Fibroblast of peridontal ligament (primary cell): Measurements from ENCODE around the gene RNGTT.
"Not testable (repeated sequence)": the region's sequence is repeated elsewhere in the genome, so short reads cannot be mapped to it uniquely, and the experiment has no call there.

Source experiments
- DNase-seq: peaks from one replicate; pipeline ENCODE4 v3.0.0-alpha.2; 2010; ENCODE audit errors: extremely low read depth

The RNGTT gene

DNA sequence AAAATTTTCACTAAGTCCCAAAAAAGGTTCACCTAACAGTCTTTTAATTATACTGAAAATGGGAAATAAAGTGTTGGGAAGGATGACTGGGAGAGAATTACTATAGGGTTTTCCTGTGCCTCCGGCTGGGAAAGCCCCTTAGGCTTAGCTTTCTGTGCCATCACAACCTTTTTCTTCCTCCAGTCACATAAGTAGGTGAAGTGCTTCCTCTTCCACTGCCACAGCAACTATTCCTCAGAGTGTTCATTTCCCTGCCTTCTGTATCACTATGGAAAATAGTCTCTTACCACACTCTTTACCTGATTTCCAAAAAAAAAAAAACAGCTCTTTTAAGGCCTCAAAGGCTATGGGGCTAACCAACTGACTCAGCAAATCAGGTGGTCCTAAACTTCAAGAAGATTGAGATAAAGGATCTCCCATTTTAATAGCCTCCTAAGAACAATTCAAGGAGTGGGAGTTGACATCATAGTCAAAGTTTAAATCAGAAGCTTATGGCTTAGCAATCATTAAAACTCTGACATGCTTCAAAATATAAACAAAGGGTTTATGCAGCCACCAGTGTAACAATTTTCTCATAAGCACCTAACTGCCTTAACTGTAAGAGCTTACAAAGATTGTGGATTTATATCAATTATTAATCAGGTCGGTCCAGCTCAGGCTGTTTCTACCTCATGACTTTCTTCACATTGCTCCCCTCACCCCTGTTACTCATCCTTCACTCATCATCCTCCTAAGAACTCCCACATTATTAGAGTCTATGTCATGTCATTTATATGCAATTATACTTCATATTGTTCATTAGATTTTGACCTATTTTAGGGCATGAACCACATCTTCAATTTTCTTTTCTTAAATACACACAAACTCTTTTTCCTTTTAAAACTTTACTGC lies 95.3 kb downstream of the RNGTT start:
- no peak for DNase-seq

GRCh38 chr6:88866856-88867255 lies 96.6 kb downstream of the RNGTT start:
- DNase-seq: no peak

GRCh38 chr6:88865275-88865674 lies 98.1 kb downstream of the RNGTT start:
- no peak for DNase-seq

DNA sequence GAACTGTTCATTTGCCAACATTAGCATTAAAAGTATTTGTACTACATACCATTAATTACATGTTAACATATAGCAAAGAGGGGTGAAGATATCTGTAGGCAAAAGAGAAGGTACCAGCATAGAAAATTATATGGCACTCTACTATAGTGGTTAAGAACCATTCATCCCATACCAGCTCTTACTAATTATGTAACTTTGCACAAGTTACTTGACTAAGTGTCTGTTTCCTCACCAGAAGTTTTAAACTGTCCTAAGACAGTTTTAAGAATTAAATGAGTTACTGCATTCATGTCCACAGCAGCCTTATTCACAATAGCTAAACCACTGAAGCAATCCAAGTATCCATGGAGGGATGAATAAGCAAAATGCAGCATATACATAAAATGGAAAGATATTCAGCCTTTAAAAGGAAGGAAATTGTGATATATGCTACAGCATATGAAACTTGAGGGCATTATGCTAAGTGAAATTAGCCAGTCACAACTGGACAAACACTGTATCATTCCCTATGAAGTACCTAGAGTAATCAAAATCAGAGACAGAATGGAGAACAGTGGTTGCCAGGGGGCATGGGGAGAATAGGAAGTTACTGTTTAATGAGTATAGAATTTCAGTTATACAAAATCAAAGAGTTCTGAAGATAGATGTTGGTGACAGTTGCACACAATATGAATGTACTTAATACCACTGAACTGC lies 98.9 kb downstream of the RNGTT start:
- no peak for DNase-seq

DNA sequence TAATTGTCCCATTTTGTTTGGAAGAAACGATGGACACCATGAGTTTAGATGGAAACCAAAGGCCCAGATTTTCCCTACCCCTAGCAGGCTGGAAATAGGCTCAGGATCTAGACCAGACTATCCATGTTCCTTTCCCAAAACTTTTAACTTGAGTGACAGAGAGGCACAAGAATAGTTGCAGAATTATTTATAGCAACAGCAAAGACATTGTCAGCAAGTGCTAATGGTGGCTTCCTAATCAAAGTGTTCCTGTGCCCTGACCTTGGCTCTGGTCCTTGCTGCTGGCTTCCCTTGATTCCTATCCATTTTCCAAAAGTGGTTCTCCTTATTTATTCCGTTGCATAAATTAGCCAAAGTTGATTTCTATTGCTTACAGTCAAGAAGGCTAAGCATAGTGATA lies 103.1 kb downstream of the RNGTT start:
- DNase-seq: no peak

DNA sequence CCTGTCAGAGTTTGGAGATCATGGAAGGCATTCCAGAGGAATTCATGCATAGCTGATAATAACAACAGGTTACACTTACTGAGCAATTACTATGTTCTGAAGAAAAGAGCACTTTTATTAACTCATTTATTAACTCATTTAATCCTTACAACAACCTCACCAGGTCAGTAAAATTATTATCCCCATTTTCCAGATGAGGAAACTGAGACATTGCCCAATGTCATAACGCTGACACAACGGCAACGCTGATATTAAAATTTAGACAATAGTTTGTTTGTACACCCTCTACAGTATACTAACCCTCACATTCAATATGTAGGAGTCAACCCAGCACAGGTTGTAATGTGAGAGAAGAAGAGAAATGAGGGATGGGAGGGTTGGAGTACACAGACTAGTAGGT lies 105.0 kb downstream of the RNGTT start:
- DNase-seq: no peak

GRCh38 chr6:88856566-88856965 lies 106.9 kb downstream of the RNGTT start:
- peak; percentile 58 for DNase-seq

DNA sequence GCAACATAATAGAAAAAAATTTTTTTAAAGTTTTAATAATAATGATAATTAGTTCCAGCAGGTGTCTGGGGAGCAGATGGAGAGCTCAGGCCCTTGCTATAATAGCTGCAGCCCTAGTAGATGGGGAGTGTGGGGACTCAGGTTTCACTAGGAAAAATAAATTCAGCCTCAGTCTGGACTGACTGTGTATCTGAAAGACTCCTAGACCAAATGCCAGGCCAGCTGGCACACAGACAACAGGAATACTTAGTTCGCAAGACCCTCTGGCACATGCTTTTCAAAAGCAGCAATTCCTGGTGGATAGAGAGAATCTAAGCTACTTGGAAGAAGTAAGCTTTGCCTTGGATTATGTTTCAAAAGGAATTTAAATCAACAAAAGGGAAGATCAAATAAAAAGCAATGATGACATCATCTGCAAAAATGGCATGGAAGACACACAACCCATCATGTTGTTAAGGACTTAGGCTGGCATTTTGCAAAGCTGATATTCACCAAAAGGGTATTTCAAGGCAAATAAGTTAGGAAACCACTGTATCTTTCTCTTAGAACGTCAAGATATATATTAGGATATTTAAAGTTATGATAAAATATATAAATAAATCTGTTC lies 107.8 kb downstream of the RNGTT start:
- peak; percentile 54 for DNase-seq

GRCh38 chr6:88852775-88853174 lies 110.6 kb downstream of the RNGTT start:
- no peak for DNase-seq

DNA sequence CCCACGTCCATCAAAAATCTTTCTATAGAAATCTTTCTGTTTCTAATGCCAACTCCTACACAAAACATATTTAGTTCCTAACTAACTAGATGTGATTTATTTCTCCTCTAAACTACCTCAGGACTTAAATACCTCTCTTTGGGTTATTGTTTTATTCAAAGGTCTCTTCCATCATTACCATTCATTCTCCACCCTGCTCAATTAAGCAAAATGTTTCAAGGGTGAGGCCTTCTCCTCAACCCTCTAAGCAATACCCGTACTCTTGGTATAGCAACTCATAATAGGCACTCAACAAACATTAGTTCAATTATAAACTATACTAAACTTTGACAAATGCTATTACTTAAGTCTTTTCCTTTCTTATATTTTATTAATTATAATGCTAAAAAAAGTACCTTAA lies 111.4 kb downstream of the RNGTT start:
- DNase-seq: no peak

DNA sequence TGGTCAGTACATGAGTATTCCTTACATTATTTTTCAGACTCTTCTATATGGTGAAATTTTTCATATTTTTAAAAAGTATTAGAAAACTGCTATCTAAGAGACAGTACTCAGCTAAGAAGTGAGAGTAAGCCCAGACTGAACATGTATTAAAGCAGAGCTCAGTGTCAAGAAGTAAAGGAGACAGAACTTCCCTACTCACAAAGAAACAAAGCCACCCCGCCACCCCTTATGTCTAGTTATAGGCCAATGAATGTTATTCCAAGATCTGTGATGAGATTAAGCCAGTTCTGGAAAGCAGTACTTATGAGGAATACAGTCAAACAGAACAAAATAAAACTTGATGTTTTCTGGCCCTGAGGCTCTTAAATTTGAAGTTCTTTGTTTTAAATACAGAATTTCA lies 114.5 kb downstream of the RNGTT start:
- DNase-seq: no peak

GRCh38 chr6:88843040-88843439 lies 120.4 kb downstream of the RNGTT start:
- peak; percentile 93 for DNase-seq

- DNase-seq: no peak
These were observed 121.1 kb downstream of the RNGTT start for GRCh38 chr6:88842320-88842719.

DNA sequence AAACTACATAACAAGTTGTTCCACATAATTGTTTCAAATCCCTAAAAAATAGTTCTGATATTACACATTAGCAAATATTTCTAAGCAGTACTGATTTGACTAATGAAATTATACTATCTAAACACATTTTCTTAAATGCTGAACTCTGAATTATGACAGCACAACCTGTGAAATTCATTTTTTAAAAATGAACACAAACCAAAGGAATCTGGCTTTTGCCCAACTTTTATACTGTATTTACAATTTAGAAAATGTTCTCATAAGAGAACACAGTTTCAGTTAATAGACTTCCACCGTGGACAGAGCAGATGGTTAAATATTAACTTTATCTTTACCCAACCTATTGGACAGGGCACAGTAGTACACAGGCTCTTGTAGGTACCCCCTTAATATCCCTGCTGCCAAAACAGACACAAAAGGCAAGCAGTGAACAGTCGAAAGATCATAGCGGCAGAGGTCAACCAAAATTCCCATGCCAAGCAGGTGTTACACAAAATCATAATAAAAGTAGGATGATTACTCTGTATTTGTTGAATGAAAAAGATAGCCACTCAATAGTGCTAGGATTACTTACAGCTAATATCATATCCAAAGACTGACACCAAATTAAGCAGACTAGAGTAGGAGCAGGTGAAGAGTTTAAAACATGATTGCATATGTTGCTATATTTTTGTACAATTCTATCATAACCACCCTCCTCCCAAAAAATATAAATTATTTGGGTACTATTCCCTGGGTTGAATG lies 122.5 kb downstream of the RNGTT start:
- DNase-seq: peak; percentile 63

DNA sequence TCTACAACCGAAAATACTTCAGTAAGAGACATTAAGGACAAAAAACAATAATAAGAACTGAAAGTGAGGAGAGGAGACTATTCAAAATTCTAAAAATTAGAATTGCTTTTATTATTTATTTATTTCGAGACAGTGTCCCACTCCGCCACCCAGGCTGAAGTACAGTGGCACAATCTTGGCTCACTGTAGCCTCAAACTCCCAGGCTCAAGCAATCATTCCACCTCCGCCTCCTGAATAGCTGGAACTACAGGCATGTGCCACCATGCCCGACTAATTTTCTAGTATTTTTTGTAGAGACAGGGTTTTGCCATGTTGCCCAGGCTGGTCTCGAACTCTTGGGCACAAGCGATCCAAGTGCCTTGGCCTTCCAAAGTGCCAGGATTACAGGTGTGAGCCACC lies 123.1 kb downstream of the RNGTT start:
- no peak for DNase-seq

DNA sequence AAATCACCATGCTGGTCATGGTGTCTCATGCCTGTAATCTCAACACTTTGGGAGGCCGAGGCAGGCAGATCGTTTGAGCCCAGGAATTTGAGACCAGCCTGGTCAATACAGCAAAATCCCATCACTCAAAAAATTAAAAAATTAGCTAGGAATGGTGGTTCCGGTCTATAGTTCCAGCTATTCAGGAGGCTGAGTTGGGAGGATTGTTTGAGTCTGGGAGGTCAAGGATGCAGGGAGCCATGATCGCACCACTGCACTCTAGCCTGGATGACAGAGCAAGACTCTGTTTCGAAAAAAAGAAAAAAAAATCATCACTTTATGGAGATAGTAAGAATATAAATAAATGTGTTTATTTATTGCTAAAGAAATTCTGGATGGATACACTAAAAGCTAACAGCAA lies 124.1 kb downstream of the RNGTT start:
- DNase-seq: no peak

DNA sequence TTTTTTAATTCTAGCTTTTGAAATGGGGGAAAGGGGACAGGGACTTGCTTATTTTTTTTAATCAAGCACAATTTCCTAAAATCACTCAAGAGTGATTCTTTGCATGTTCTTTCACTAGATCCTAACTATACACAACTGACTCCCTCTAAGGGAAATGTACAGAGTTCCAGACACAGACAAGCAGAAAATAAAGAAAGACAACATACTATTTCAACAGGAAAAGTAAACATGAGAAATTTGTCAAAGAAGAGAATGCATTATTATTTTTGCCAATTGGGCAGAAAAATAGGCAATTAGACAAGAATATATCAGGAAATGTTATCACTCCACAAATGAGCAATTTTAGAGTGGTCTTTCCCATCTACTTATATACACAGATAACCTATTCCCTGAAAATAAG lies 128.2 kb downstream of the RNGTT start:
- DNase-seq: no peak

DNA sequence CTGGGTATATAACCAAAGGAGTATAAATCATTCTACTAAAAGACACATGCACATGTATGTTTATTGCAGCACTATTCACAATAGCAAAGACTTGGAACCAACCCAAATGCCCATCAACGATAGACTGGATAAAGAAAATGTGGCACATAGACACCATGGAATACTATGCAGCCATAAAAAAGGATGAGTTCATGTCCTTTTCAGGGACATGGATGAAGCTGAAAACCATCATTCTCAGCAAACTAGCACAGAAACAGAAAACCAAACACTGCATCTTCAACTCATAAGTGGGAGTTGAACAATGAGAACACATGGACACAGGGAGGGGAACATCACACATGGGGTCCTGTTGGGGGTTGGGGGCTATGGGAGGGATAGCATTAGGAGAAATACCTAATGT lies 130.3 kb downstream of the RNGTT start:
- not testable (repeated sequence) for DNase-seq

DNA sequence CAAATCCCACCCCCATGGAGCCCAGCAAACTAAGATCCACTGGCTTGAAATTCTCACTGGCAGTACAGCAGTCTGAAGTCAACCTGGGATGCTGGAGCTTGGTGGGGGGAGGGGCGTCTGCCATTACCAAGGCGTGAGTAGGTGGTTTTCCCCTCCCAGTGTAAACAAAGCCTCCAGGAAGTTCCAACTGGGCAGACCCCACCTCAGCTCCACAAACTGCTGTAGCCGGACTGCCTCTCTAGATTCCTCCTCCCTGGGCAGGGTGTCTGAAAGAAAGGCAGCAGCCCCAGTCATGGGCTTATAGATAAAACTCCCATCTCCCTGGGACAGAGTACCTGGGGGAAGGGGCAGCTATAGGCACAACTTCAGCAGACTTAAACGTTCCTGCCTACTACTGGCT lies 135.8 kb downstream of the RNGTT start:
- DNase-seq: not testable (repeated sequence)

GRCh38 chr6:88825856-88826255 lies 137.6 kb downstream of the RNGTT start:
- no peak for DNase-seq

GRCh38 chr6:88823998-88824397 lies 139.4 kb downstream of the RNGTT start:
- DNase-seq: peak; percentile 48

DNA sequence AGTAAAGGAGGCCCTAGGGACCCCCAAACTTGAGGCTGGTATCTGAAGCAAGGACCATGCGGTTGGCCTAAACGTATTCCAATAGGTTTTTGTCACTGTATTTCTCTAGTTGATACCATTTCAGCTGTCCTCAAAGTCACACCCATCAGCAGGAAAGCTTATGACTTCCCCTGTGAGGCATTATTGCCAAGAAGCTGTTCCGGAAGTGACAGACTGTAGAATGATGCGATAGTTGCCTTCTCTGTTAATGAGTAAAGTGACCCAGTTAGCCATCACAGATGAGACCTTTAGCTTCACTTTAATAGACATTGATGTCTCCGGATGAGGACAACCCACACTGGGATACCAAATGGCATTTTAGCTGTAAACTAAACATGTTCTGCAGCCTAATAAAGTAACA lies 147.9 kb downstream of the RNGTT start:
- DNase-seq: no peak
